ENCODE measurements around the gene STIM1.

DNA sequence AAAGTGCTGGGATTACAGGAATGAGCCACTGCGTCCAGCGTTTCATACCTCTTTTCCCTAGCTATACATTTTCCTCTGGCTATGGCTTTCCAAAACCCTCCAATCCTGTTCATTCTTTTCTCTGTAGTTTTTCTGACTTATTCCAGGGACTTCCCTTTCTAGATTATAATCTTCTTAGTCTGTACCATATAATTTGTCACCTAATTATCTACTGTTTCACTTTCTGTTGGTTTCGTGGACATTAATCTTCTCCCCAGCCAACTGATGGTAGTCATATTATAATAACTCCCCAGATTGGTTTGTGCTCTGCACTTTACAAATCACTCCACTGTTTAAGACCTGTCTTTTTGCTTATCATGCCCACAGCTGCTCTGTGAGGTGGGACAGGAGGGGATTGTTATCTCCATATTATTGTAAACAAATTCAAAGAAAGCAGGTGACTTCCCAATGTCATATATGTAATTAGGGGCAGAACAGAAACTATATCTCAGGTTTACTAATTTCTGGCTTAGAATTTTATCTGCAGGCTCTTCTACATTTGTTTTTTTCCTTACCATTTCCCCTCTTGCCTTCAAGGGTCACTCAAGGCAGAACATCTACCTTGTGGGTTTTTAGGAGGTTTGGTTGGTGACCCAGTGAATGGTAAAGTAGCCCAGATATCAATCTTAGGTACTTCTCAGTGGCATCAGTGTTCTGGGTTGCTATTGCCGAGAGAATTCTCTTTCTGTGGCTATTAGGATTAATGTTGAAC is 23.9 kb downstream of the STIM1 start:
- TF ChIP-seq, protein P1, sequence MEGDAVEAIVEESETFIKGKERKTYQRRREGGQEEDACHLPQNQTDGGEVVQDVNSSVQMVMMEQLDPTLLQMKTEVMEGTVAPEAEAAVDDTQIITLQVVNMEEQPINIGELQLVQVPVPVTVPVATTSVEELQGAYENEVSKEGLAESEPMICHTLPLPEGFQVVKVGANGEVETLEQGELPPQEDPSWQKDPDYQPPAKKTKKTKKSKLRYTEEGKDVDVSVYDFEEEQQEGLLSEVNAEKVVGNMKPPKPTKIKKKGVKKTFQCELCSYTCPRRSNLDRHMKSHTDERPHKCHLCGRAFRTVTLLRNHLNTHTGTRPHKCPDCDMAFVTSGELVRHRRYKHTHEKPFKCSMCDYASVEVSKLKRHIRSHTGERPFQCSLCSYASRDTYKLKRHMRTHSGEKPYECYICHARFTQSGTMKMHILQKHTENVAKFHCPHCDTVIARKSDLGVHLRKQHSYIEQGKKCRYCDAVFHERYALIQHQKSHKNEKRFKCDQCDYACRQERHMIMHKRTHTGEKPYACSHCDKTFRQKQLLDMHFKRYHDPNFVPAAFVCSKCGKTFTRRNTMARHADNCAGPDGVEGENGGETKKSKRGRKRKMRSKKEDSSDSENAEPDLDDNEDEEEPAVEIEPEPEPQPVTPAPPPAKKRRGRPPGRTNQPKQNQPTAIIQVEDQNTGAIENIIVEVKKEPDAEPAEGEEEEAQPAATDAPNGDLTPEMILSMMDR (IDR thresholded peaks at IDR 0.05) = no peak
- no peak for TF ChIP-seq EP300 (IDR thresholded peaks at IDR 0.05)

All from sigmoid colon (tissue), 4 donors.